Right atrium auricular region (tissue), 2 donors: Measurements from ENCODE around the gene MRPL27. TPM values are rescaled to one million over a fixed set of nuclear protein-coding genes. Genes with fewer than 3 reads are reported as not detected.

Experiments
- DNase-seq: peaks from one replicate; pipeline ENCODE4 v3.0.0-alpha.2; 2019; ENCODE audit warnings: low spot score
- H3K27ac ChIP-seq, 2 donors: fragments of 200-600 bp; sonication (generic); 1 replicate in 1 of 2; 2 replicates in 1 of 2; pipeline ENCODE4 v1.5.1; 2016 to 2019
- H3K27me3 ChIP-seq, 2 donors: fragments of 200-600 bp; sonication (generic); one replicate each; pipeline versions ENCODE4 v1.5.1 to v1.6.0; 2017 to 2019
- H3K36me3 ChIP-seq: fragments of 200-600 bp; sonication (generic); one replicate; pipeline ENCODE4 v1.5.1; 2016
- H3K4me1 ChIP-seq, 2 donors: fragments of 200-600 bp; sonication (generic); one replicate each; pipeline versions ENCODE4 v1.5.1 to v1.6.0; 2017 to 2019
- H3K4me3 ChIP-seq, 2 donors: fragments of 200-600 bp; sonication (generic); 1 replicate in 1 of 2; 2 replicates in 1 of 2; pipeline ENCODE4 v1.5.1; 2017 to 2019; ENCODE audit warnings: mild to moderate bottlenecking in 1 of 2, moderate library complexity in 1 of 2
- H3K9me3 ChIP-seq, 2 donors: fragments of 200-600 bp; sonication (generic); one replicate each; pipeline ENCODE4 v1.5.1; 2019
- total RNA-seq, 2 donors: library from RNA; depleted of rRNA; stranded (reverse); fragments of >200 nt; gene quantifications; one replicate each; pipeline ENCODE4 v1.1.0, GENCODE V29; 2016
- TF ChIP-seq, protein P1 (sequence below), 2 donors: fragments of 200-600 bp; sonication (generic); IDR thresholded peaks; one replicate each; pipeline ENCODE4 v1.5.1; 2019; ENCODE audit warnings: antibody characterized with exemption in 2 of 2

The MRPL27 gene
- total RNA-seq, 2 donors from 2014 or later = 87.1 to 91.0 TPM

DNA sequence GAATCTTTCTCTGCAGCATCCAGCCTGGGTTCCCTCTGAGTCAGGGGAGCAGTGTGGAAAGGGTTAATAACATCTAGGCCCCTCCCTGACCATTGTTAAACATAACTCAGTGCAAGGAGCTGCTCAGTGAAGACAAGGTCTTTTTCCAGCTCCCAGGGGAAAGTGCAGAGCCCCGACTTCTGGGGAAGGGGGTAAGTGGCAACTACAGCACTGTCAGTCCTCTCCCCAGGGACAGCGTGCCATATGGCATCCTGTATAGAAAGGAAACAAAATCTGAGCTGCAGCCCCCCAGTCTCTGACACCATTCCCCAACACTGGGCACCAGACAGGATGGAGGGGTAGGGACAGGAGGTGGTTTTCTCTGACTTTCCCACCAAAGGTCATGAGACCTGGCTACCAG, 7.8 kb downstream of the MRPL27 start:
- peaks cover 42% of the 10 kb centered on the region for H3K36me3 ChIP-seq

GRCh38 chr17:50364715-50365114, 8.3 kb downstream of the MRPL27 start:
- Histone ChIP-seq H3K36me3 (peaks cover 37% of the 10 kb centered on the region), H3K4me3 (no peak overlapping the region), H3K9me3 (no peaks in the 10 kb centered on the region), H3K27ac (no peak overlapping the region), H3K4me1 (peaks cover 0 to 17% of the 10 kb centered on the region in 2 donors), H3K27me3 (no peaks in the 10 kb centered on the region)
- TF ChIP-seq, protein P1, sequence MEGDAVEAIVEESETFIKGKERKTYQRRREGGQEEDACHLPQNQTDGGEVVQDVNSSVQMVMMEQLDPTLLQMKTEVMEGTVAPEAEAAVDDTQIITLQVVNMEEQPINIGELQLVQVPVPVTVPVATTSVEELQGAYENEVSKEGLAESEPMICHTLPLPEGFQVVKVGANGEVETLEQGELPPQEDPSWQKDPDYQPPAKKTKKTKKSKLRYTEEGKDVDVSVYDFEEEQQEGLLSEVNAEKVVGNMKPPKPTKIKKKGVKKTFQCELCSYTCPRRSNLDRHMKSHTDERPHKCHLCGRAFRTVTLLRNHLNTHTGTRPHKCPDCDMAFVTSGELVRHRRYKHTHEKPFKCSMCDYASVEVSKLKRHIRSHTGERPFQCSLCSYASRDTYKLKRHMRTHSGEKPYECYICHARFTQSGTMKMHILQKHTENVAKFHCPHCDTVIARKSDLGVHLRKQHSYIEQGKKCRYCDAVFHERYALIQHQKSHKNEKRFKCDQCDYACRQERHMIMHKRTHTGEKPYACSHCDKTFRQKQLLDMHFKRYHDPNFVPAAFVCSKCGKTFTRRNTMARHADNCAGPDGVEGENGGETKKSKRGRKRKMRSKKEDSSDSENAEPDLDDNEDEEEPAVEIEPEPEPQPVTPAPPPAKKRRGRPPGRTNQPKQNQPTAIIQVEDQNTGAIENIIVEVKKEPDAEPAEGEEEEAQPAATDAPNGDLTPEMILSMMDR (IDR thresholded peaks at IDR 0.05) = no peak
- DNase-seq = no peak

More for the DNA sequence above, 7.8 kb downstream of the MRPL27 start:
- DNase-seq = no peak
- TF ChIP-seq, protein P1 (IDR thresholded peaks at IDR 0.05) = no peak
- H3K4me1 ChIP-seq = peaks cover 0 to 17% of the 10 kb centered on the region in 2 donors
- no peak overlapping the region for H3K4me3 ChIP-seq
- H3K27me3 ChIP-seq = no peaks in the 10 kb centered on the region
- H3K9me3 ChIP-seq = no peaks in the 10 kb centered on the region
- no peak overlapping the region for H3K27ac ChIP-seq

- Histone ChIP-seq H3K4me3 (no peak overlapping the region), H3K4me1 (peaks cover 0 to 17% of the 10 kb centered on the region in 2 donors), H3K27ac (no peak overlapping the region), H3K27me3 (no peaks in the 10 kb centered on the region), H3K36me3 (peaks cover 35% of the 10 kb centered on the region), H3K9me3 (no peaks in the 10 kb centered on the region)
- DNase-seq = no peak
- TF ChIP-seq, protein P1 (IDR thresholded peaks at IDR 0.05) = no peak
Measured at GRCh38 chr17:50364061-50364458, 8.9 kb downstream of the MRPL27 start.

GRCh38 chr17:50363217-50364060, 9.5 kb downstream of the MRPL27 start:
- DNase-seq = no peak
- H3K4me1 ChIP-seq = peaks cover 0 to 17% of the 10 kb centered on the region in 2 donors
- H3K4me3 ChIP-seq = no peak overlapping the region
- H3K27me3 ChIP-seq = no peaks in the 10 kb centered on the region
- H3K36me3 ChIP-seq = peaks cover 35% of the 10 kb centered on the region
- TF ChIP-seq, protein P1 (IDR thresholded peaks at IDR 0.05) = no peak
- no peaks in the 10 kb centered on the region for H3K9me3 ChIP-seq
- H3K27ac ChIP-seq = no peak overlapping the region

- TF ChIP-seq, protein P1 (IDR thresholded peaks at IDR 0.05) = no peak
- Histone ChIP-seq H3K9me3 (no peaks in the 10 kb centered on the region), H3K27ac (no peak overlapping the region), H3K27me3 (no peaks in the 10 kb centered on the region), H3K4me3 (no peak overlapping the region), H3K36me3 (peaks cover 32% of the 10 kb centered on the region), H3K4me1 (peaks cover 0 to 17% of the 10 kb centered on the region in 2 donors)
- no peak for DNase-seq
Measured at GRCh38 chr17:50362661-50363060, 10.3 kb downstream of the MRPL27 start.
